Lower lobe of right lung (tissue), 2 donors: Measurements from ENCODE around the gene NTN5. TPM values are rescaled to one million over a fixed set of nuclear protein-coding genes. Genes with fewer than 3 reads are reported as not detected.

ENCODE experiments used
- ATAC-seq, 2 donors: fragments of 200-7000 bp; cut with Tn5 transposase; one replicate each; pipeline ENCODE4 v1.9.1; 2020 to 2022; ENCODE audit warnings: mild to moderate bottlenecking in 2 of 2, moderate library complexity in 2 of 2
- DNase-seq: peaks from one replicate; pipeline ENCODE4 v3.0.0-alpha.2; 2020
- H3K27ac ChIP-seq: fragments of 200-600 bp; one replicate; pipeline ENCODE4 v1.8.0; 2022
- H3K27me3 ChIP-seq: fragments of 200-600 bp; one replicate; pipeline ENCODE4 v1.8.0; 2022; ENCODE audit warnings: low read depth
- H3K36me3 ChIP-seq: fragments of 200-600 bp; one replicate; pipeline ENCODE4 v1.8.0; 2022; ENCODE audit warnings: mild to moderate bottlenecking
- H3K4me1 ChIP-seq: fragments of 200-600 bp; one replicate; pipeline ENCODE4 v1.8.0; 2022
- H3K4me3 ChIP-seq: fragments of 200-600 bp; one replicate; pipeline ENCODE4 v1.8.0; 2022; ENCODE audit warnings: mild to moderate bottlenecking
- H3K9me3 ChIP-seq: fragments of 200-600 bp; one replicate; pipeline ENCODE4 v1.8.0; 2022
- CTCF ChIP-seq: fragments of 200-600 bp; IDR thresholded peaks from one replicate; pipeline ENCODE4 v1.8.0; 2022; ENCODE audit warnings: antibody characterized with exemption, mild to moderate bottlenecking
- intact Hi-C: fragments of 100-400 bp; cut with DNase I; formaldehyde crosslinking; loops from one replicate; pipeline ENCODE4 v1.11.0; 2022
- total RNA-seq: library from RNA; stranded (reverse); fragmentation: NEBNext Ultra II Directional; extraction: Animal tissue kit (Norgen Biotek cat#: 25700); gene quantifications from one replicate; pipeline ENCODE4 v1.2.1, GENCODE V29; 2021
- donor health status: DM: no; HTN: yes; CAD: no; lungs with severe emphysema.

Gene NTN5
- total RNA-seq, 1 donor from 2014 or later = 0.24 TPM

- DNase-seq = no peak
- Histone ChIP-seq H3K9me3 (no peaks in the 10 kb centered on the region), H3K4me3 (peak overlapping the region; percentile 56), H3K27me3 (no peaks in the 10 kb centered on the region), H3K4me1 (peaks cover 32% of the 10 kb centered on the region), H3K27ac (peak overlapping the region; percentile 70), H3K36me3 (peaks cover 12% of the 10 kb centered on the region)
- no peak for ATAC-seq
- intact Hi-C loops = no loop called here
- no peak for TF ChIP-seq CTCF
Observed at GRCh38 chr19:48623556-48624066, 49.2 kb downstream of the NTN5 start.

GRCh38 chr19:48619692-48620585 lies 52.9 kb downstream of the NTN5 start:
- TF ChIP-seq CTCF = no peak
- peaks cover 29% of the 10 kb centered on the region for H3K36me3 ChIP-seq
- H3K27me3 ChIP-seq = no peaks in the 10 kb centered on the region
- H3K9me3 ChIP-seq = no peaks in the 10 kb centered on the region
- DNase-seq (no peak), ATAC-seq (no peak)
- peaks cover 62% of the 10 kb centered on the region for H3K4me1 ChIP-seq
- intact Hi-C loops = no loop called here
- peak overlapping the region; percentile 72 for H3K4me3 ChIP-seq
- peak overlapping the region; percentile 86 for H3K27ac ChIP-seq

GRCh38 chr19:48618916-48619691 lies 53.7 kb downstream of the NTN5 start, which contains the start of the genes RPL18 and SPHK2:
TSS of gene RPL18 (minus strand) at chr19:48619178. CDS start at chr19:48619143, 35 bp downstream.
TSS of gene SPHK2 (plus strand) at chr19:48619506. CDS start at chr19:48620515, 1,009 bp downstream.
- Histone ChIP-seq H3K4me1 (peaks cover 54% of the 10 kb centered on the region), H3K27ac (peak within 1 kb of the TSS; percentile 86), H3K36me3 (peaks cover 32% of the 10 kb centered on the region), H3K9me3 (no peaks in the 10 kb centered on the region), H3K27me3 (no peaks in the 10 kb centered on the region), H3K4me3 (peak within 1 kb of the TSS; percentile 72)
- no peak for TF ChIP-seq CTCF
- peak; percentile 98 for DNase-seq
- ATAC-seq = peak; percentile 89 to 94
- intact Hi-C loops = no loop called here

GRCh38 chr19:48618278-48618915 lies 54.4 kb downstream of the NTN5 start:
- H3K36me3 ChIP-seq = peaks cover 32% of the 10 kb centered on the region
- H3K9me3 ChIP-seq = no peaks in the 10 kb centered on the region
- no peak for TF ChIP-seq CTCF
- H3K27ac ChIP-seq = peak overlapping the region; percentile 86
- intact Hi-C loops = no loop called here
- ATAC-seq = no peak
- H3K27me3 ChIP-seq = no peaks in the 10 kb centered on the region
- peak overlapping the region; percentile 72 for H3K4me3 ChIP-seq
- peaks cover 49% of the 10 kb centered on the region for H3K4me1 ChIP-seq
- DNase-seq = no peak
